HUDEP-2 (cell line): ENCODE data around the gene SRSF10.

ENCODE experiments used
- DNase-seq, 76 experiments: peaks; one replicate each; lab custom pipeline; 2025; ENCODE audit not compliant: unreplicated experiment in 76 of 76; lab: John Stamatoyannopoulos, UW

The SRSF10 gene

DNA sequence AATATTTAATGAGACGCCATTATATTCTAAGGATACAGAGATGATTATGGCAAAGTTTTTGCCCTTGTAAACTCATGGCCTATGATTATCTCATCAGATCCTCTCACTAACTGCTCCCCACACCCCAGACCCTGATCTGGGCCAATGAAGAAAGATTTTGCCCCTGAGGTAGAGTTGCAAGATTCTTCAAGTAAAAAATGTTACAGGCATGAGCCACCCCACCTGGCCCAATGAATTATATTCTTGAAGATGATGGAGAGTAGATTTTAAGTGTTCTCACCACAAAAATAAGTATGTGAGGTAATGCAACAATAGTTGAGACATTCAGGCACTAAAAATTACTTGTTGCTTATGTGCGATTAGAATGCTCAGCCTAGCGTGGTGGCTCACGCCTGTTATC lies 65.2 kb downstream of the SRSF10 start:
- DNase-seq, result no peak
